KOPT-K1 (cell line): Measurements from ENCODE around the gene ANO3.
"Not testable (repeated sequence)": the region's sequence is repeated elsewhere in the genome, so short reads cannot be mapped to it uniquely, and the experiment has no call there.

Experiments used
- H3K27ac ChIP-seq: fragments of 200-600 bp; sonication (generic); 2 replicates; pipeline ENCODE4 v1.5.1; 2016; ENCODE audit warnings: antibody characterized with exemption, mild to moderate bottlenecking, low read depth, low read length; ENCODE audit not compliant: poor library complexity, severe bottlenecking
- H3K36me3 ChIP-seq: fragments of 200-600 bp; sonication (generic); 2 replicates; pipeline ENCODE4 v1.5.1; 2017; ENCODE audit warnings: antibody characterized with exemption, mild to moderate bottlenecking, low read length, moderate library complexity; ENCODE audit not compliant: insufficient read depth
- H3K9me3 ChIP-seq: fragments of 200-600 bp; sonication (generic); 2 replicates; pipeline ENCODE4 v1.5.1; 2017; ENCODE audit warnings: antibody characterized with exemption, low read length, mild to moderate bottlenecking; ENCODE audit not compliant: insufficient read depth, poor library complexity, severe bottlenecking

The ANO3 gene

GRCh38 chr11:26597049-26597689, 265.2 kb downstream of the ANO3 start:
- not testable (repeated sequence) for H3K9me3 ChIP-seq

GRCh38 chr11:26597899-26598298, 266.0 kb downstream of the ANO3 start:
- Histone ChIP-seq H3K9me3 (no peaks in the 10 kb centered on the region), H3K36me3 (no peaks in the 10 kb centered on the region), H3K27ac (no peak overlapping the region)

More at GRCh38 chr11:26597049-26597689, 265.2 kb downstream of the ANO3 start:
- not testable (repeated sequence) for H3K36me3 ChIP-seq, H3K27ac ChIP-seq

- Histone ChIP-seq H3K27ac (no peak overlapping the region), H3K36me3 (no peaks in the 10 kb centered on the region), H3K9me3 (no peaks in the 10 kb centered on the region)
These were observed 267.5 kb downstream of the ANO3 start for GRCh38 chr11:26599425-26599824.

GRCh38 chr11:26599876-26600434, 268.0 kb downstream of the ANO3 start:
- no peaks in the 10 kb centered on the region for H3K9me3 ChIP-seq
- no peaks in the 10 kb centered on the region for H3K36me3 ChIP-seq

GRCh38 chr11:26607725-26608506, 276.0 kb downstream of the ANO3 start:
- Histone ChIP-seq H3K27ac (no peak overlapping the region), H3K9me3 (no peaks in the 10 kb centered on the region), H3K36me3 (no peaks in the 10 kb centered on the region)

More at GRCh38 chr11:26599876-26600434, 268.0 kb downstream of the ANO3 start:
- H3K27ac ChIP-seq = no peak overlapping the region

GRCh38 chr11:26608507-26609146, 276.7 kb downstream of the ANO3 start:
- H3K9me3 ChIP-seq = no peaks in the 10 kb centered on the region
- H3K27ac ChIP-seq = no peak overlapping the region
- H3K36me3 ChIP-seq = no peaks in the 10 kb centered on the region

GRCh38 chr11:26613759-26614158, 281.8 kb downstream of the ANO3 start:
- H3K9me3 ChIP-seq = no peaks in the 10 kb centered on the region
- H3K27ac ChIP-seq = no peak overlapping the region
- no peaks in the 10 kb centered on the region for H3K36me3 ChIP-seq

- no peak overlapping the region for H3K27ac ChIP-seq
- H3K36me3 ChIP-seq = no peaks in the 10 kb centered on the region
- H3K9me3 ChIP-seq = no peaks in the 10 kb centered on the region
These were observed 286.5 kb downstream of the ANO3 start for GRCh38 chr11:26618441-26618840.

- Histone ChIP-seq H3K9me3 (no peaks in the 10 kb centered on the region), H3K27ac (no peak overlapping the region), H3K36me3 (no peaks in the 10 kb centered on the region)
These were observed 288.5 kb downstream of the ANO3 start for GRCh38 chr11:26620282-26621045.

GRCh38 chr11:26621132-26621531, 289.2 kb downstream of the ANO3 start:
- Histone ChIP-seq H3K36me3 (no peaks in the 10 kb centered on the region), H3K9me3 (no peaks in the 10 kb centered on the region), H3K27ac (no peak overlapping the region)

- Histone ChIP-seq H3K27ac (no peak overlapping the region), H3K9me3 (no peaks in the 10 kb centered on the region), H3K36me3 (no peaks in the 10 kb centered on the region)
These were observed 290.3 kb downstream of the ANO3 start for GRCh38 chr11:26622181-26622580.

- Histone ChIP-seq H3K9me3 (no peaks in the 10 kb centered on the region), H3K27ac (no peak overlapping the region), H3K36me3 (no peaks in the 10 kb centered on the region)
These were observed 291.2 kb downstream of the ANO3 start for GRCh38 chr11:26623076-26623659.

- Histone ChIP-seq H3K9me3 (no peaks in the 10 kb centered on the region), H3K27ac (no peak overlapping the region), H3K36me3 (no peaks in the 10 kb centered on the region)
These were observed 294.4 kb downstream of the ANO3 start for GRCh38 chr11:26626346-26626745.

- H3K9me3 ChIP-seq = no peaks in the 10 kb centered on the region
These were observed 300.8 kb downstream of the ANO3 start for GRCh38 chr11:26632691-26633159.

More at GRCh38 chr11:26632691-26633159, 300.8 kb downstream of the ANO3 start:
- Histone ChIP-seq H3K36me3 (no peaks in the 10 kb centered on the region), H3K27ac (no peak overlapping the region)
